ENCODE results near the gene TNFRSF13B. TPM values are rescaled to one million over a fixed set of nuclear protein-coding genes. Genes with fewer than 3 reads are reported as not detected.

TNFRSF13B gene
- total RNA-seq, 1 donor from 2014 or later = not detected

- peaks cover 19% of the 10 kb centered on the region for H3K27me3 Mint-ChIP-seq (ENCODE audit: unreplicated experiment)
- no peak for TF ChIP-seq CTCF (IDR thresholded peaks at IDR 0.05; ENCODE audit: unreplicated experiment)
- no peak overlapping the region for H3K4me3 Mint-ChIP-seq (ENCODE audit: unreplicated experiment)
- no peak for DNase-seq (ENCODE audit: low spot score)
- H3K9me3 Mint-ChIP-seq (ENCODE audit: unreplicated experiment) = no peaks in the 10 kb centered on the region
- H3K4me1 Mint-ChIP-seq (ENCODE audit: unreplicated experiment) = peaks cover 6% of the 10 kb centered on the region
- no peak overlapping the region for H3K27ac Mint-ChIP-seq (ENCODE audit: unreplicated experiment)
- H3K36me3 Mint-ChIP-seq (ENCODE audit: low read depth, unreplicated experiment) = no peaks in the 10 kb centered on the region
Observed at GRCh38 chr17:16929035-16929680, 42.8 kb downstream of the TNFRSF13B start.

DNA sequence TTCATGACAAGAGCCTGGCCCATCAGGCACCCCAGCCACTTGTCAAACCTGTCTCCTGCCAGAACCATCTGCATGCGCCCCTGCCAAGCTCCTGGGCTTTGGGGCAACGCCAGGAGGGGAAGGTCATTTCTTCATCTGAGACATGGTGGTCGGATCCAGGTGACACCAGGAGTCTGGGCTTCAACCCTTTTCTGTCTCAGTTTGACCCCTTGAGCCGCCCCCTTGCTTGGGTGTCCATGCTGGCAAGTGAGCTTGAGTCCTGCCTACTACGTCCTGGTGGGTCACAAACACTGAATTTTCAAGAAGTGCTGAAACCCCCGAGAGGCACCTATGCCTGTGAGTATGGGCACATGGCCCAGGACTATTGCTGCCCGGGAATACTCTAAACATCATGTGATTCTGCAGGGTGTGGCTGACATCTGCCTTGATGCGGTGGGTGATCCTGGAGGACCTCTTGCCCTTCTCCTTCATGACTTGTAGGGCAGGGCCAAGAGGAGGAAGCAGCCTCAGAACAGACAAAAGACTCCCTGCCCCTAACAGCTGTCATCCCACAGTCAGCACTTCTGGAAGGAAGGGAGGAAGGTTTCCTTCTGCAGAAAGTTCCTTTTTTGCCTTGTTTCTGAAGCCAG lies 43.4 kb downstream of the TNFRSF13B start:
- Mint-ChIP-seq H3K27me3 (ENCODE audit: unreplicated experiment) (peaks cover 14% of the 10 kb centered on the region), H3K27ac (ENCODE audit: unreplicated experiment) (no peak overlapping the region), H3K9me3 (ENCODE audit: unreplicated experiment) (no peaks in the 10 kb centered on the region), H3K4me3 (ENCODE audit: unreplicated experiment) (no peak overlapping the region), H3K36me3 (ENCODE audit: low read depth, unreplicated experiment) (no peaks in the 10 kb centered on the region), H3K4me1 (ENCODE audit: unreplicated experiment) (peaks cover 6% of the 10 kb centered on the region)
- no peak for DNase-seq (ENCODE audit: low spot score)
- no peak for TF ChIP-seq CTCF (IDR thresholded peaks at IDR 0.05; ENCODE audit: unreplicated experiment)

- no peak for TF ChIP-seq CTCF (IDR thresholded peaks at IDR 0.05; ENCODE audit: unreplicated experiment)
- Mint-ChIP-seq H3K4me3 (ENCODE audit: unreplicated experiment) (no peak overlapping the region), H3K4me1 (ENCODE audit: unreplicated experiment) (peaks cover 6% of the 10 kb centered on the region), H3K27ac (ENCODE audit: unreplicated experiment) (no peak overlapping the region), H3K27me3 (ENCODE audit: unreplicated experiment) (peaks cover 12% of the 10 kb centered on the region), H3K9me3 (ENCODE audit: unreplicated experiment) (no peaks in the 10 kb centered on the region), H3K36me3 (ENCODE audit: low read depth, unreplicated experiment) (no peaks in the 10 kb centered on the region)
- no peak for DNase-seq (ENCODE audit: low spot score)
Observed at GRCh38 chr17:16927641-16928321, 44.1 kb downstream of the TNFRSF13B start.

- no peaks in the 10 kb centered on the region for H3K36me3 Mint-ChIP-seq (ENCODE audit: low read depth, unreplicated experiment)
- peaks cover 6% of the 10 kb centered on the region for H3K4me1 Mint-ChIP-seq (ENCODE audit: unreplicated experiment)
- H3K27me3 Mint-ChIP-seq (ENCODE audit: unreplicated experiment) = peaks cover 12% of the 10 kb centered on the region
- no peak overlapping the region for H3K4me3 Mint-ChIP-seq (ENCODE audit: unreplicated experiment)
- no peak for TF ChIP-seq CTCF (IDR thresholded peaks at IDR 0.05; ENCODE audit: unreplicated experiment)
- no peak for DNase-seq (ENCODE audit: low spot score)
- no peak overlapping the region for H3K27ac Mint-ChIP-seq (ENCODE audit: unreplicated experiment)
- no peaks in the 10 kb centered on the region for H3K9me3 Mint-ChIP-seq (ENCODE audit: unreplicated experiment)
Observed at GRCh38 chr17:16926571-16927451, 45.1 kb downstream of the TNFRSF13B start.

Measured in endothelial cell (in vitro differentiated cells).